WERI-Rb-1 (cell line): ENCODE measurements around the gene CBFB.
"Not testable (repeated sequence)": the region's sequence is repeated elsewhere in the genome, so short reads cannot be mapped to it uniquely, and the experiment has no call there.

Source experiments
- DNase-seq: peaks from one replicate; pipeline ENCODE4 v3.0.0-alpha.2; 2020
- H3K27ac ChIP-seq: fragments of 250-450 bp; sonication (Bioruptor Pico); 2 replicates; pipeline ENCODE4 v1.5.1; 2020; ENCODE audit warnings: mild to moderate bottlenecking, moderate library complexity
- H3K27me3 ChIP-seq: fragments of 250-450 bp; sonication (Bioruptor Pico); 2 replicates; pipeline ENCODE4 v1.5.1; 2021; ENCODE audit warnings: mild to moderate bottlenecking, low read depth, moderate library complexity; ENCODE audit not compliant: insufficient read depth, severe bottlenecking
- H3K36me3 ChIP-seq: fragments of 250-450 bp; sonication (Bioruptor Pico); 2 replicates; pipeline ENCODE4 v1.5.1; 2020; ENCODE audit warnings: mild to moderate bottlenecking, moderate library complexity
- H3K4me3 ChIP-seq: 2 replicates; pipeline ENCODE4 v1.5.1; 2011; ENCODE audit warnings: low read depth, mild to moderate bottlenecking, control low read depth, low read length
- H3K9me3 ChIP-seq: fragments of 250-450 bp; sonication (Bioruptor Pico); 2 replicates; pipeline ENCODE4 v1.5.1; 2021; ENCODE audit warnings: mild to moderate bottlenecking, moderate library complexity; ENCODE audit not compliant: severe bottlenecking
- TF ChIP-seq, protein P1 (sequence below): IDR thresholded peaks from 2 replicates; pipeline ENCODE4 v1.5.1; 2011; ENCODE audit warnings: low read depth, mild to moderate bottlenecking, control low read depth, inconsistent platforms, low read length

Gene CBFB

DNA sequence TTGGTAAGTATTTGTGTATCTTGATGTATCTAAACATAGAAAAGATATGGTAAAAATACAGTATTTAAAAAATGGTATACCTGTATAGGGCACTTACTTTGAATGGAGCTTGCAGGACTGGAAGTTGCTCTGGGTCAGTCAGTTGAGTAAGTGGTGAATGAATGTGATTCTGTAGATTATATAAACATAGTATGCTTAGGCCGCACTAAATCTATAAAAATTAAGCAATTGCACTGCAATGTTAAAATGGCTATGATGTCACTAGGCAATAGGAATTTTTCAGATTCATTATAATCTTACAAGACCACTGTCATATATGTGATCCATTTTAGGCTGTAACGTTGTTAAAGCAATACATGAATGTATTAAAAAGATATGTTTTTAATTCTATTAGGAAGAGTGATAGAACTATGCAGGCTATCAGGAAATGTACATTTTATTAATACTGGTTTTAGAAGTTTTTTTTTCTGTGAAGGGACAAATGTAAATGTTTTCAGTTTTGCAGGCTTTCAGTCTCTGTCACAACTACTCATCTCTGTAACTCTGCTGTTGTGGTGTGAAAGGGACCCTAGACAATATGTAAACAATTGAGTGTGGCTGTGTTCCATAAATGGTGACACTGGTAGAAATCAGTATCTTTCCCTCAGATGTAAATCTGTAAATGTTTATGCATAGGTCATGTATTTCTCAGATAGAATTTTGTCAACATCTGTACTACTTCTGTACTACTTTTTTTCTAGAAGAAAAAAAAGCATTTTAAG, 10.5 kb downstream of the CBFB start:
- Histone ChIP-seq H3K9me3 (no peaks in the 10 kb centered on the region), H3K36me3 (peaks cover 54% of the 10 kb centered on the region), H3K4me3 (no peak overlapping the region), H3K27ac (no peak overlapping the region), H3K27me3 (no peaks in the 10 kb centered on the region)
- no peak for DNase-seq
- TF ChIP-seq, protein P1, sequence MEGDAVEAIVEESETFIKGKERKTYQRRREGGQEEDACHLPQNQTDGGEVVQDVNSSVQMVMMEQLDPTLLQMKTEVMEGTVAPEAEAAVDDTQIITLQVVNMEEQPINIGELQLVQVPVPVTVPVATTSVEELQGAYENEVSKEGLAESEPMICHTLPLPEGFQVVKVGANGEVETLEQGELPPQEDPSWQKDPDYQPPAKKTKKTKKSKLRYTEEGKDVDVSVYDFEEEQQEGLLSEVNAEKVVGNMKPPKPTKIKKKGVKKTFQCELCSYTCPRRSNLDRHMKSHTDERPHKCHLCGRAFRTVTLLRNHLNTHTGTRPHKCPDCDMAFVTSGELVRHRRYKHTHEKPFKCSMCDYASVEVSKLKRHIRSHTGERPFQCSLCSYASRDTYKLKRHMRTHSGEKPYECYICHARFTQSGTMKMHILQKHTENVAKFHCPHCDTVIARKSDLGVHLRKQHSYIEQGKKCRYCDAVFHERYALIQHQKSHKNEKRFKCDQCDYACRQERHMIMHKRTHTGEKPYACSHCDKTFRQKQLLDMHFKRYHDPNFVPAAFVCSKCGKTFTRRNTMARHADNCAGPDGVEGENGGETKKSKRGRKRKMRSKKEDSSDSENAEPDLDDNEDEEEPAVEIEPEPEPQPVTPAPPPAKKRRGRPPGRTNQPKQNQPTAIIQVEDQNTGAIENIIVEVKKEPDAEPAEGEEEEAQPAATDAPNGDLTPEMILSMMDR = no peak

DNA sequence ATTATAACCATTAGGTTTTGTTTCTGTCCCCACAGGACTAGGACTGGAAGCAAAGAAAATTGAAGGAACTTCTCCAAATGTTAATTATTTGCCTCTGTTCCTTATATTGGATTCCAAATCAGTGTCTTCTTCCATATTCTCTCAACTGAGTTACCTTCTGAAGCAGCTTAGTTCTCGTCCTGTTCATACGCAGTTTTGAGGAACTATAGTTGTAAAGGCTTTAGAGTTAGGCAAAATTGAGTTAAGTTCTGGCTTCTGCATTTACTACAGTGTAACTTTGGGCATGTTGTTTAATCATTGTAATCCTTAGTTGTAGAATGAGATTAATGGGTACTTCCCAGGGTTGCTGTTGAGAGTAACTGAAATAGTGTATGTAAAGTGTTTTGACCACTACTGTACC, 11.2 kb downstream of the CBFB start:
- no peak for DNase-seq
- TF ChIP-seq, protein P1 = no peak
- H3K27ac ChIP-seq = no peak overlapping the region
- H3K36me3 ChIP-seq = peaks cover 50% of the 10 kb centered on the region
- no peaks in the 10 kb centered on the region for H3K27me3 ChIP-seq
- H3K9me3 ChIP-seq = no peaks in the 10 kb centered on the region
- no peak overlapping the region for H3K4me3 ChIP-seq

DNA sequence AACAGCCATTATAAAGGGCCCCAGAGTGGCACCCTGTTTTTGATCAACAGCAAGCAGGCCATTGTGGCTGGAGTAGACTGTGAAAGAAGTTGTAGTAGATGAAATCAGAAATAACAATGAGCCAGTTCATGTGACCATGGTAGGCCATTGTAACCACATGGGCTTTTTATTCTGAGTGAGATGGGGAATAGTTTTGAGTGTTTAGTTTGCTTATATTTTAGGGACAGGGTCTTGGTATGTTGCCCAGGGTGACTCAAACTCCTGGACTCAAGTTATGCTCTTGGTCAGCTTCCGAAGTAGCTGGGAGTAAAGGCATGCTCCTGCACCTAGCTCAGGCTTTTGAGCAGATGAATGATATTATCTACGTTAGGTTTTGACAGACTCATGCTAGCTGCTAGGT, 12.0 kb downstream of the CBFB start:
- TF ChIP-seq, protein P1 = no peak
- Histone ChIP-seq H3K4me3 (no peak overlapping the region), H3K36me3 (peaks cover 55% of the 10 kb centered on the region), H3K27ac (no peak overlapping the region), H3K27me3 (no peaks in the 10 kb centered on the region), H3K9me3 (no peaks in the 10 kb centered on the region)
- DNase-seq = no peak

DNA sequence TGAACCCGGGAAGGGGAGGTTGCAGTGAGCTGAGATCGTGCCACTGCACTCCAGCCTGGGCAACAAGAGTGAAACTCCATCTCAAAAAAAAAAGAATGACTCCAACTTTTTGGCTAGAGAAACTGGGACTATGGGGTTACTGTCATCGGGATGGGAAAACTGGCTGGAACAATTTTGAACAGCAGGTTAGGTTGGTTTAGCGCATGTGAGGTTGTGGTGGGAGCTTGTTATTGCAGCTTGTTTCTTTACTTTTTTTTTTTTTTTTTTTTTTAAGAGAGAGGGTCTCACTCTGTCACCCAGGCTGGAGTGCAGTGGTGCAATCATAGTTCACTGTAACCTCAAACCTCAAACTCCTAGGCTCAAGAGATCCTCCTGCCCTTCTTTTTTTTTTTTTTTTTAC, 12.6 kb downstream of the CBFB start:
- H3K4me3 ChIP-seq, H3K27me3 ChIP-seq: not testable (repeated sequence)
- H3K36me3 ChIP-seq = peaks cover 60% of the 10 kb centered on the region

DNA sequence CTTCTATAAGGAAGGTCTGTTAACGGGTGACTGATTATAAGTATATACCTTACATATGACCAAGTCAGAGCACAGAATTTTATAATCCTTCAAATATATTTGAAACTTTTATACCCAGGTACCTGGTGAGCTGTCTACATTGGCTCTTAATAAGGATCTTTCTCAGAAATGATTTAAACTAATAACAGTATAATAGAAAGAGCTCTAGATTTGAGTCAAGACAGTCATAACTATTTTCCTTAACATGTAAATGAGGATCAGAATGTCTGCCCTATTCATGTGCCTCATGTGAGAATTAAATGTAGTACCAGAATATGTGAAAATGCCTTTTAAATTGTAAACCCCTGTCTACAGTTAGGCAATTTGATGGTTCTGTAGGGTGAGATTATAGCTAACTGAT, 14.5 kb downstream of the CBFB start:
- H3K27ac ChIP-seq = no peak overlapping the region
- peaks cover 53% of the 10 kb centered on the region for H3K36me3 ChIP-seq
- no peak overlapping the region for H3K4me3 ChIP-seq
- TF ChIP-seq, protein P1 = no peak
- no peaks in the 10 kb centered on the region for H3K27me3 ChIP-seq
- DNase-seq = no peak
- H3K9me3 ChIP-seq = no peaks in the 10 kb centered on the region

More for the DNA sequence above, 12.6 kb downstream of the CBFB start:
- H3K27ac ChIP-seq, DNase-seq, H3K9me3 ChIP-seq: not testable (repeated sequence)

DNA sequence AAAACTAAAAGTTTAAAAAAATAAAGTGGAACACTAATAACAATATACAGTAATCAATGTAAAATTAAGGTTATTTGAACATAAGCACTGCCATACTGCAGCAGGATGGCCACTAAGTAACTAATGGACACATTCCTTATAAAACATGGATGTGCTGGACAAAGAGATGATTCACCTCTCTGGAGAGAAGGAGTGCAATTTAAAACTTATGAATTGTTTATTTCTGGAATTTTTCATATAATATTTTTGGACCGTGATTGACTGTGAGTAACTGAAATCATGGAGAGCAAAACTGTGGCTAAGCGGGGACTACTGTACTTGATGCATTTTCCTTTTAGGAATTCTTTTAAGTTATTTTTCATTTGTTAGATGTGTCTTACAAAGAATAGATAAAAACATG, 21.8 kb downstream of the CBFB start:
- TF ChIP-seq, protein P1 = no peak
- H3K27me3 ChIP-seq = no peaks in the 10 kb centered on the region
- H3K4me3 ChIP-seq = no peak overlapping the region
- no peaks in the 10 kb centered on the region for H3K9me3 ChIP-seq
- H3K27ac ChIP-seq = no peak overlapping the region
- no peak for DNase-seq
- peaks cover 33% of the 10 kb centered on the region for H3K36me3 ChIP-seq
